ENCODE data around the gene HEXA.

DNA sequence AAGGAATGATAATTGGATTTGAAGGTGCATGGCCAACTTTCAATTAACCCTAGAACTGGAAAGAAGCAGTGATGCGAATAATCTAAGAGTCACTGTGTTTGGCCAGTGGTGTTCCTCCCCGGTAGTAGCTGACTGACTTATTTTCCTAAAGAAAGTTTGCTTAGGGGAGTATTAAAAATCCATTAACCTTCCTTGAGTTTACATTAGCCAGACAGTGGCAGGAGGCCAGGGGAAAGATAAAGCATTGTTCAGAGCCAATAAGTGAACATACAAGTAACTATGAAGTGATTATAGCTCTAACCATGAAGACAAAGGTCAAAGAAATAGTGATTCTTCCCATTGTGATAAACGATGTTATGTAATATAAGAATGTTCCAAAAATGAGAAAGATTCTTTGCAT, 13.4 kb upstream of the HEXA start:
- no peak for TF ChIP-seq EZH2 (IDR thresholded peaks at IDR 0.05; ENCODE audit: borderline replicate concordance, insufficient read depth, low read depth, low read length, poor library complexity, severe bottlenecking)
- TF ChIP-seq, protein P1, sequence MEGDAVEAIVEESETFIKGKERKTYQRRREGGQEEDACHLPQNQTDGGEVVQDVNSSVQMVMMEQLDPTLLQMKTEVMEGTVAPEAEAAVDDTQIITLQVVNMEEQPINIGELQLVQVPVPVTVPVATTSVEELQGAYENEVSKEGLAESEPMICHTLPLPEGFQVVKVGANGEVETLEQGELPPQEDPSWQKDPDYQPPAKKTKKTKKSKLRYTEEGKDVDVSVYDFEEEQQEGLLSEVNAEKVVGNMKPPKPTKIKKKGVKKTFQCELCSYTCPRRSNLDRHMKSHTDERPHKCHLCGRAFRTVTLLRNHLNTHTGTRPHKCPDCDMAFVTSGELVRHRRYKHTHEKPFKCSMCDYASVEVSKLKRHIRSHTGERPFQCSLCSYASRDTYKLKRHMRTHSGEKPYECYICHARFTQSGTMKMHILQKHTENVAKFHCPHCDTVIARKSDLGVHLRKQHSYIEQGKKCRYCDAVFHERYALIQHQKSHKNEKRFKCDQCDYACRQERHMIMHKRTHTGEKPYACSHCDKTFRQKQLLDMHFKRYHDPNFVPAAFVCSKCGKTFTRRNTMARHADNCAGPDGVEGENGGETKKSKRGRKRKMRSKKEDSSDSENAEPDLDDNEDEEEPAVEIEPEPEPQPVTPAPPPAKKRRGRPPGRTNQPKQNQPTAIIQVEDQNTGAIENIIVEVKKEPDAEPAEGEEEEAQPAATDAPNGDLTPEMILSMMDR (IDR thresholded peaks at IDR 0.05): no peak
